Psoas muscle (tissue), 8 donors: ENCODE measurements around the gene EFS. TPM values are rescaled to one million over a fixed set of nuclear protein-coding genes. Genes with fewer than 3 reads are reported as not detected.

Experiments used
- ATAC-seq, 4 donors: fragments of 200-7000 bp; cut with Tn5 transposase; one replicate each; pipeline ENCODE4 v1.9.1; 2020; ENCODE audit warnings: moderate library complexity in 3 of 4, mild to moderate bottlenecking in 2 of 4
- DNase-seq, 2 donors: peaks; one replicate each; pipeline ENCODE4 v3.0.0-alpha.2; 2020
- H3K27ac ChIP-seq: fragments of 200-600 bp; one replicate; pipeline ENCODE4 v1.8.0; 2022
- H3K27me3 ChIP-seq, 3 donors: fragments of 200-600 bp in 1 of 3; one replicate each; pipeline versions ENCODE4 v1.6.1 to v1.8.0; 2013 to 2022; ENCODE audit warnings: low read length in 2 of 3, mild to moderate bottlenecking in 2 of 3, moderate library complexity in 1 of 3; ENCODE audit not compliant: insufficient read depth in 3 of 3
- H3K36me3 ChIP-seq, 2 donors: fragments of 200-600 bp in 1 of 2; one replicate each; pipeline versions ENCODE4 v1.6.1 to v1.8.0; 2013 to 2022; ENCODE audit warnings: low read depth in 1 of 2, mild to moderate bottlenecking in 1 of 2, moderate library complexity in 1 of 2; ENCODE audit not compliant: insufficient read depth in 1 of 2
- H3K4me1 ChIP-seq: fragments of 200-600 bp; one replicate; pipeline ENCODE4 v1.8.0; 2022
- H3K4me3 ChIP-seq: fragments of 200-600 bp; one replicate; pipeline ENCODE4 v1.8.0; 2022; ENCODE audit warnings: mild to moderate bottlenecking
- H3K9me3 ChIP-seq: fragments of 200-600 bp; one replicate; pipeline ENCODE4 v1.8.0; 2022
- WGBS, 3 donors: extraction: QIAGEN DNeasy Blood & Tissue Kit; methylation state at CpG; one replicate each; pipeline versions ENCODE4 v1.1.6 to v1.1.7; 2013; 5-methylcytosine and 5-hydroxymethylcytosine counted together
- intact Hi-C, 2 donors: fragments of 100-400 bp; cut with DNase I; formaldehyde crosslinking; loops; one replicate each; pipeline versions ENCODE4 v1.11.0 to v1.14.2; 2022
- polyA plus RNA-seq, 3 donors: library from polyadenylated mRNA; stranded (reverse); fragments of 200-250 nt; gene quantifications; one replicate each; pipeline ENCODE4 v1.2.3, GENCODE V29; 2013
- total RNA-seq, 4 donors: library from RNA; stranded (reverse); fragmentation: NEBNext Ultra II Directional in 2 of 4; extraction: Animal tissue kit (Norgen Biotek cat#: 25700) in 2 of 4; gene quantifications; one replicate each; pipeline versions ENCODE4 v1.2.1 to v1.2.4, GENCODE V29; 2021 to 2023
- TF ChIP-seq, protein P1 (sequence below): fragments of 200-600 bp; IDR thresholded peaks from one replicate; pipeline ENCODE4 v1.8.0; 2022; ENCODE audit warnings: antibody characterized with exemption
- donor health status: healthy with polysubstance abuse.
- donor health status: DM: no; HTN: no; CAD: no; lungs with moderate emphysema.
- donor health status: Bipolar disorder and iron deficiency.
- donor health status: healthy.
- donor health status: DM: yes; HTN: yes; CAD: no.
- donor health status: DM: no; HTN: no; CAD: no.
- donor health status: DM: no; HTN: no; CAD: no.
- donor health status: DM: yes; HTN: yes; CAD: no.

EFS gene
- total and polyA plus RNA-seq, 7 donors, result 0.93 to 2.5 (median 1.1) TPM

DNA sequence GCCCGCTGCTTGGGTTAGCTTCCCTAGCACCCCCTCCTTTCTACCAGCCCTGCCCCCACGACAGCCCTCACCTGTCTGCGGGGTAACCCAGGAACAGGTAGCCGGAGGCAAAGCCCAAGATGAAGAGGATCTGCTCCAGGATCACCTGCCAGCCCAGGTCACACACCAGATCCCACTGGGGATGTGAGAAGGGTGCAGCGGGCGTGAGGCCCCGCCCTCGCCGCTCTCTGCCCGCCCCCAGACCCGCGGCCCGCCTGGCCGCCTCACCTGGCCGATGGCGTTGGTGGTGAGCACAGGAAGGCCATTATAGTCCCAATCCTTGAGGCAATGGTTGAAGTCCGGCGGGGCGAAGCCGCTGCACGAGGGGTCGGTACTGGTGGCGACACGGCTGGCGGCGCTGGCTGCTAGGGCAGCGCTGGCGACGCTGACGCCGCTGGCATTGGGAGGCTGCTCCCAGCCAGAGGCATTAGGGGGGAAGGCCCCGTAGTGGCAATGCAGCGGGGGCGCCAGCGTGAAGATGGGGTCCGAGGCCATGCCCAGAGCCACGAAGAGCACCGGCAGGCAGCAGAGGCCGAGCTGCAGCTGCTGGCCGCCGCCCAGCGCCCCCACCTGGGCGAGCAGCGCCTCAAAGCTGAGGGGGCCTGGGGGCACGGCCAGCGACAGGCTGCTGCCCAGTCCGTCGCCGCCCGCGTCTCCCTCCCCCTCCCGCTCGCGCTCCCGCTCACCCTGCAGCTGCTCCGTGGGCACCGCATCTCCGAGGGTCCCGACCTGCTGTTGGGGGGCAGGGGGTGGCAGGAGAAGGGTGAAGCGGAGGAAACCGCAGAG is 13.1 kb downstream of the EFS start:
- peaks cover 4 to 53% (median 10%) of the 10 kb centered on the region in 3 donors for H3K27me3 ChIP-seq
- 8 to 13% (median 13%) methylated on average over 41 to 61 of the region's 61 CpGs for WGBS, 3 donors
- H3K4me3 ChIP-seq, result peak overlapping the region; percentile 70

DNA sequence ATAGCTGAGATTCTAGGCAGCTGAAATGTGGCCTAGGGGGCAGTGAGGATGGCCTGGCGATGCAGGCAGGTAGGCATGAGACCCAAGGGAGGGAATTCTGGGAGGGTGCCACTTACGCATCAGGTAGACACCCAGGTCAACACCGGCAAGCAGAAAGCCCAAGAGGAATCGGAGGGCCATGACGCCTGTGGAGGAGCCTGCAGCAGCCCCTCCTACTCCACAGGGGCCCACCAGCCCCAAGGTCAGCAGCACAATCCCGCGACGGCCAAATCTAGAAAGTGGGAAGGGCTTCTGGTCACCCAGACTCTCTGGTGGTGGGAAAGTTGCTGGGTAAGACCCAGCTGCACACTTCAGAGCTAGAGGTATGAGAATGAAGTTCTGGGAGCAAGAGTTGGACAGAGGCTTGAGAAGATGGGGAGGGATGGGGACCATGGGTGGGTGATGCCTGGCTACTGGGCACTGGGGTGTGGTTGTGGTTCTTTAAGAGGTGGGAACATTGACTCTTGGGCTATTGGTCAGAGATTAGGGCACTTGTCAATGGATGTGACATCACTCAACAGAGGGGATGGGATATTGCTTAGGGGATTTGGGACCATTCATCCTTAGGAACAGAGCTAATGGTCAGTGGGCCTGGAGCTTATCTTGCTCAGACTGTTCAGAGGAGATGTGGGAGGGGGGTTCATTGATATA is 15.7 kb downstream of the EFS start:
- H3K4me3 ChIP-seq, result no peak overlapping the region
- ATAC-seq, result no peak
- H3K9me3 ChIP-seq, result no peaks in the 10 kb centered on the region
- DNase-seq, result no peak
- intact Hi-C loops, result no loop called here
- H3K27ac ChIP-seq, result no peak overlapping the region
- H3K27me3 ChIP-seq, result peaks cover 4 to 43% (median 7%) of the 10 kb centered on the region in 3 donors
- H3K36me3 ChIP-seq, result no peaks in the 10 kb centered on the region
- H3K4me1 ChIP-seq, result peaks cover 11% of the 10 kb centered on the region
- 89 to 94% (median 92%) methylated on average over 8 of the region's 8 CpGs for WGBS, 3 donors
- TF ChIP-seq, protein P1, sequence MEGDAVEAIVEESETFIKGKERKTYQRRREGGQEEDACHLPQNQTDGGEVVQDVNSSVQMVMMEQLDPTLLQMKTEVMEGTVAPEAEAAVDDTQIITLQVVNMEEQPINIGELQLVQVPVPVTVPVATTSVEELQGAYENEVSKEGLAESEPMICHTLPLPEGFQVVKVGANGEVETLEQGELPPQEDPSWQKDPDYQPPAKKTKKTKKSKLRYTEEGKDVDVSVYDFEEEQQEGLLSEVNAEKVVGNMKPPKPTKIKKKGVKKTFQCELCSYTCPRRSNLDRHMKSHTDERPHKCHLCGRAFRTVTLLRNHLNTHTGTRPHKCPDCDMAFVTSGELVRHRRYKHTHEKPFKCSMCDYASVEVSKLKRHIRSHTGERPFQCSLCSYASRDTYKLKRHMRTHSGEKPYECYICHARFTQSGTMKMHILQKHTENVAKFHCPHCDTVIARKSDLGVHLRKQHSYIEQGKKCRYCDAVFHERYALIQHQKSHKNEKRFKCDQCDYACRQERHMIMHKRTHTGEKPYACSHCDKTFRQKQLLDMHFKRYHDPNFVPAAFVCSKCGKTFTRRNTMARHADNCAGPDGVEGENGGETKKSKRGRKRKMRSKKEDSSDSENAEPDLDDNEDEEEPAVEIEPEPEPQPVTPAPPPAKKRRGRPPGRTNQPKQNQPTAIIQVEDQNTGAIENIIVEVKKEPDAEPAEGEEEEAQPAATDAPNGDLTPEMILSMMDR, result no peak

More for the DNA sequence above, 13.1 kb downstream of the EFS start:
- peaks cover 11% of the 10 kb centered on the region for H3K4me1 ChIP-seq
- ATAC-seq, result peak in 3 of 4 donors; percentile 22 to 28 (median 28)
- H3K9me3 ChIP-seq, result no peaks in the 10 kb centered on the region
- no peak for DNase-seq
- no peaks in the 10 kb centered on the region for H3K36me3 ChIP-seq
- no peak overlapping the region for H3K27ac ChIP-seq
- intact Hi-C loops, result no loop called here
- TF ChIP-seq, protein P1, result no peak

DNA sequence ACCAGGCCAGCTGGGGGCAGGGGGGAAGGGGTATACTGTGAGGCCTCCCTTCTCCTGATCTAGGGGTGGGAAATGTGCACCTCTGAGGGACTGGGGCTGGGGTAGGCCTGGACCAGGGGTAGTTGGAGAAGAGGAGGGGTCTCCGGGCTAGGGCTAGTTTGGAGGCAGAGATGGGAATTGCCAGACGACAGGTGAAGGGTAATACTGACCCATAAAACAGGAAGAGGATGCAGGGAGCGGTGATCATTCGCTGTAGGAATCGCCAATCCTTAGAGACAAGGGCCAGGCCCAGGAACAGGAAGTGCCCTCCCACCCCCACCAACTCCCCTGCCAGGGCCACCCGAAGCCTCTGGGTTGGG is 16.7 kb downstream of the EFS start:
- H3K27ac ChIP-seq, result no peak overlapping the region
- intact Hi-C loops, result no loop called here
- ATAC-seq (no peak), DNase-seq (no peak)
- H3K36me3 ChIP-seq, result no peaks in the 10 kb centered on the region
- WGBS, 3 donors, result 84 to 87% (median 86%) methylated on average over 6 of the region's 6 CpGs
- H3K9me3 ChIP-seq, result no peaks in the 10 kb centered on the region
- H3K27me3 ChIP-seq, result peaks cover 2 to 33% (median 7%) of the 10 kb centered on the region in 3 donors
- H3K4me1 ChIP-seq, result peaks cover 11% of the 10 kb centered on the region
- H3K4me3 ChIP-seq, result no peak overlapping the region
- TF ChIP-seq, protein P1, result no peak

DNA sequence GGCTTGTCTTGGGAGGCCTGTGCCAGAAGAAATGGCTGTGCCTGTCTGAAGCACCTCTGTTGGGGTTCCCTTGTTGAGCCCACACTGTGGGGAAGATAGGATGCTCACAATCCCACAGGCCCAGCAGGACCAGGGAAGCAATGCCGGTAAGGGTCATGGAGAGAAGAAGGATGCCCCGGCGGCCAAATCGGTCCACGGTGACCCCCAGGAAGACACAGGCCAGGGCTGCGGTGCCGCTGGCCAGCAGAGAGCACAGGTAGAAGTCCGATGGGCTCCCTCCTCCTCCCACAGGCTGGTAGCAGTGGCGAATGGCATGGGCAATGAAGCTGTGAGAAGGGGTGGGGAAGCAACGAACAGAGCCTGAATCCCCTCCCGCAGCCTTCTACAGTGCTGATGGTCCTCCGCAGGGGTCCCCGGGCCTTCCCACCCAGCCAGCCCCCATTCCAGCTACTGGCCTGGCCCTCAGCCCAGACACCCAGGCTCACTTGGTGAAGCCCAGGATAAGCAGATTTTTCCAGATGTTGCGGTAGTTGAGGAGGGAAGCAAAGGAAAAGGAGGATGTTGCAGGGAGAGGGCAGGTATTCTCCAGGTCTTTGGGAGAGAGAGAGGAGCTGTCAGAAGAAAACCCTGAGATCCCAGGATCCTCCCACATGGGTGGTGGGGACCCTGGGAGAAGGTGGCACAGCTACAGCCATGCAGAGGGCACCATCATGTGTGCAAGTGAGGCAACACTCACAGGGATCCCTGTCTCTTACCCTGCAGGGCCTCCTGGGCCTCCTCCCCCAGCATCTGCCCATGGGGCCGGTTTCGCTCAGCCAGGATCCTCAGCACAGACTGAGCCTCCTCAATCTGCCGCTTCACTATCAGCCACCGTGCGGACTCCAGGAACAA is 17.3 kb downstream of the EFS start:
- ATAC-seq, result no peak

More for the DNA sequence above, 17.3 kb downstream of the EFS start:
- peaks cover 0 to 27% (median 7%) of the 10 kb centered on the region in 3 donors for H3K27me3 ChIP-seq
- no peak overlapping the region for H3K4me3 ChIP-seq
- TF ChIP-seq, protein P1, result no peak
- H3K4me1 ChIP-seq, result peaks cover 11% of the 10 kb centered on the region
- intact Hi-C loops, result no loop called here
- H3K36me3 ChIP-seq, result no peaks in the 10 kb centered on the region
- no peaks in the 10 kb centered on the region for H3K9me3 ChIP-seq
- 90 to 95% (median 95%) methylated on average over 17 to 19 of the region's 19 CpGs for WGBS, 3 donors
- H3K27ac ChIP-seq, result no peak overlapping the region
- no peak for DNase-seq
